CD4-positive, alpha-beta T cell treated with Interferon gamma for 1 hour (primary cell): ENCODE data around the gene PRSS27.
"Not testable (repeated sequence)": the region's sequence is repeated elsewhere in the genome, so short reads cannot be mapped to it uniquely, and the experiment has no call there.

Experiments used
- DNase-seq: peaks from one replicate; pipeline ENCODE4 v3.0.0-alpha.2; 2020

The PRSS27 gene

DNA sequence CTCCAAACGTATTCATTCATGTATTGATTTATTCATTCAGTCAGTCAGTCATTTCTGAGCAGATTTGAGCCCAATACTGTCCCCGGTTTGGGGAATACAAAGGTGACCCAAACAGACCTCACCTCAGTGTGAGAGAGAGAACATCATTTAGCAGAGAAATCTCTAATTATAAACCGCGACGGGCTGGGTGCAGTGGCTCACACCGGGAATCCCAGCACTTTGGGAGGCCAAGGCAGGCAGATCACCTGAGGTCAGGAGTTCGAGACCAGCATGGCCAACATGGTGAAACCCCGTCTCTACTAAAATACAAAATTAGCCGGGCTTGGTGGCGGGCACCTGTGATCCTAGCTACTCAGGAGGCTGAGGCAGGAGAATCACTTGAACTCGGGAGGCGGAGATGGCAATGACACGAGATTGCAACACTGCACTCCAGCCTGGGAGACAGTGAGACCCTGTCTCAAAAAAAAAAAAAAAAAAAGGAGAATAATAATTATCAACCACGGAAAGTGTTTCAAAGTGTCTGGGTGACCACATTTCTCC, 1.7 kb upstream of the PRSS27 start:
- DNase-seq = not testable (repeated sequence)

DNA sequence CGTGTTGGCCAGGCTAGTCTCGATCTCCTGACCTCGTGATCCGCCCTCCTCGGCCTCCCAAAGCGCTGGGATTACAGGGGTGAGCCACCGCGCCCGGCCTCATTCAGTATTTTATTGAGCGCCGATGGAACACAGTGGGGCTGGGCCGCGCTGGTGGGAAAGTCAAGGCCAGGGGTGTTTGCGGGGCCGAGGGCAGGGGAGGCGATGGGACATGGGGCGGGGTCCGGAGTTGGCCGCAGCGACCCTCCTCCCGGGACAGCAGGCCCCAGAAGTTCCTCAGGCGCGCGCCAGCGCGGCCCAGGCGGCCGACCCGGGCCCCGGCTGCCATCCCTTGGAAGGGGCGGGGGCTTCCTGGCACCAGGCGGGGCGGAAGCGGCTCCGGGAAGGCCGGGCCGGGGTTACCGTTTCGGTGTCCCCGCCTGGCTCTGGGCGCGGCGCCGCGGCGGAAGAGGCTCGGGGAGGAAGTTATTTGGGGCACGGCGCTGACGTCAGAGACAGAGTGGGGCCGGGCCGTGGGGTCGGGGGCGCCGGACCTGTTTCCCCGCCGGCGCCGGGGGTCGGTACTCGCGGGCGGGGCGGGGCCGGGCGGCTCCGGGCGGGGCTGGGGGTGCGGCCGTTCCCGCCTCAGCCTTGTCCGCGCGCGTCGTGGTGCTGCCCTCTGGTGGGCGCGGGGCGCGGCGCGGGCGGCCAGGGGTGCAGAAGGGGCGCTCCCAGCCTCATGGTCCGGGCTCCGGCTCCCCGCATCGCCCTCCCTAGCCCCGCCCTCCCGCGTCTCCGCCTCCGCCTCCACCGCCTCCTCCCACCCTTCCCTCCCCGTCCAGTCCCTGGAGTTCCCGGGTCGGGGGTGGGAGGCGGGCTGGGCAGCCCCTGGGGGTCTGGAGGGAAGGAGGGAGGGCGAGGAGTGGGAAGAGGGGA, 952 bp upstream of the PRSS27 start:
- DNase-seq = peak; percentile 89

DNA sequence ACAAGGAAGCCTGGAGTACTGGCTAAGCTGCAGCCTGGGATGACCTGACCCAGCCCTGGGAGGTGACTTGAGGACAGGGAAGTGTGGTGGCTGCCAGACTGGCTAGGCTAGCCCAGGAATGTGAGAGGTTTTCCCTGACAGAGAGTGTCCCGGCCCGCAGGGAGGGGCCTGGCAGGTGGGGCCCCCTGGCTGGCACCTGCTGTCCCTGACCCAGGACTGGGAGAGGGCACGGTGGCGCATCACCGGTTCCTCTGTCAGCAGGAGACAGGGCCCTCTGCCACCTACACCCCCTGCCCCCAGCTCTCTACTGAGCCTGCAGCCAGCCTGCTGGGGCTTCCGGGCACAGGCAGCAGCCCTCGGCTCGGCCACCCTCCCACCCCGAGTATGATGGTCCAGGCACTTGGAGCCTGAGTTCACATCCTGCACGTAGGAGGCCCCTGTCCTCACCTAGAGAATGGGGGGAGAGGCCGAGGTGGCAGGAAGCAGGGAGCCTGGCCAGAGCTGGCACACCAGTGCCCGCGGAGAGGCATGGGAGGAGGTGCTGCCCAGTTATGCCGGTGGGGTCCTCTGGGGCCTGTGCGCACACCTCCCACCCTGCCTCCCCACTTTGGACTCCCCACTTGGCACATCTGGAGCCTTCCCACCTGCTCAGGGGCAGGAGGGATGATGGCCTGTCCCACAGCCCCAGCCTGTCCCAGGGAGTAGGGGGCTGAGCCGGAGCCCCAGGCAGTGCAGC, 528 bp downstream of the PRSS27 start:
- no peak for DNase-seq

DNA sequence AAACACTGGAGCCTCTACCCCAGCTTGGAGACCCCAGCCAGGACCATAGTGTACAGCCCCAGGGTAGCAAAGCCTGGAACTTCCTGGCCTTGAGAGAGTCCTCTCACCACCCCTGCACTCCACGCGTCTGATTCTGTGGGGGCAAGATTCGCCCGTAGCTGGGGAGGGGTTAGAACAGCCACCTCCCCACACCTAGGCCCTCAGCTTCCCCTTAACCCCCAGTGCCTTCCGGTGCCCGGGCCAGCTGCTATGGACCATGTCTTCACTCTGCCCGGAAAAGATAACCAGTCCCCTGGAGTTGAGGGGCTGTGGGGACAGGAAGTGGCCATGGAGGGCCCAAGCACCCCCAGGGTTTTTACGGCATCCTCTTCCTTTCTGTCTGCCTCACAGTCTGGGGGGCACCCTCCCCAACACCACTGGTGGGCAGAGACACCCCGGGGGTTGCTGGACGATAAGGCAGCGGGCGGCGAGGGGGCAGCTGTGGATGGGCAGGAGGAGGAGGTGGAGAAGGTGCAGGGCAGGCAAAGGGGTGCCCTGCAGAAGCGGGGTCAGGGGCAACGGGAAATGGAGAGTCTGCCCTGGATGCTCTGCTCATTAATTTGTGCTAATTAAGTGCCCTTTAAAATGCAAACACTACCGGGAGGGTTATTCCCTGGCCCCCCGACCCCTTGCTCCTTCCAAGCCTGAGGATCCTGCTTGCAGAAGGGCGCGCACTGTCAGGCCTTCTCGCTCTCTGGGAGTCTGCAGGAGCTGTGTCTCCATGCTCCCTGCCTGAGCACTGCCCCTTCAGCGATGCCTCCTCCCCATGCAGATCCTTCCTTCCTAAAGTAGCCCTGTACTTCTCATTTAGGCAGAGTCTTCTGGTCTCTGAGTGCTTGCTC, 2.4 kb downstream of the PRSS27 start:
- no peak for DNase-seq

DNA sequence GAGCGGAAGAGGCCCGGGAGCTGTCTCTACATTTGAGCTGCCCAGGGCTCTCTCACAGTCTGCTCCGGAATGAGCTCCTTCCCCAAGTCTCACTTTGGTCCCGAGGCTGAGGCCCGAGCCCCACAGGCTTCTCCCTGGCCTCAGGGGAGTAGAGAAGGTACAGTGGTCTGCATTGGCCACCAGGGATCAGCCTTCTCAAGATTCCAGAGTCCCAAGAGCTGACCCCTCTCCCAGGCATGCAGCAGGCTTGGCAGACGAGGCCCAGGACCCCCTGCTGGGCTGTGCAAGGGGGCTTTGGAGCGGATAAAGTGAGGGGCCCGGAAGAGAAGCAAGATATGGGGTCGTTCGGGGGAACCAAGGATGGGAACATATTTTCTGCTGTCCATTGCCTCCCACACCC, 3.1 kb downstream of the PRSS27 start:
- DNase-seq = no peak

DNA sequence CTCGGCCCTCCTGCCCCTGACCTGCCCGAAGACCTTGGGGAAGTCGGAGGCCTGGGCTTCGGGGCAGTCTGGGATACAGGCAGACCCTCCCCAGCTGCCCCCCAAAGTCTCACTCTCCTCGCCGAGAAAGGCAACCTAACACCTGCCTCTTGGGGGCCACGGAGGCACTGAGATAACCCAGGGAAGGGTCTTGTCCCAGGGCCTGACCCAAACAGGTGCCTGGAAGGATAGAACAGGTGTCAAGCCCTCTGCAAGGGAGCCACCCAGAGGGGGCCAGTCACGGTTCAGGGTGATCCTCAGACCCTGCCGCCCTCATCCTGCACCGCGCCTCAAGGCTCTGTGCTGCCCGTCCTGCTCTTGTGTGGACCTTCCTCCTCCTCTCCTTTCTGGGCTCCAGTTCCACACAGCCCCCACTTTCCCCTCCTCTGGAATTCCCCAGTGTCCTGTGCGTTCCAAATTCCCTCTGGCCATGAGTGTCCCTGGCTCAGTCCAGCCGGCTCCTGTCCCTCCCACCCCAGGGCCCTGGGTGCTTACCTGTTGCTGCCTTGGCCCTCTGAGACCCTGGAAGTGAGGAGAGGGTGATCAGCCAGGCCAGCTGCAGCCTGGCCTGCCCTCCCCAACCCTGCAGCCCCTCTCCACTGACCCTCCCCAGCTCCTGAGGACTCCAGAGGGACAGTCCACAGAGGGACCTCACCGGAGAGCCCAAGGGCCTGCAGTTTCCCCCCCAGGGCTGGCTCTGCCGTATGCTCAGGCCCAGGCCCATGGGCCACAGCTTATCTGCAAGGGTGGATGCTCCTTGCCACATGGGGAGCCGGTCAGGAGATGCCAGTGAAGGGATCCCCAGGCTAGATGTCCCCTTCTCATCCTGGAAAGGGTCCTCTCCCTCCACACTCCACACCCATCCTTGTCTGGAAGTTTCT, 3.8 kb downstream of the PRSS27 start:
- DNase-seq = no peak

DNA sequence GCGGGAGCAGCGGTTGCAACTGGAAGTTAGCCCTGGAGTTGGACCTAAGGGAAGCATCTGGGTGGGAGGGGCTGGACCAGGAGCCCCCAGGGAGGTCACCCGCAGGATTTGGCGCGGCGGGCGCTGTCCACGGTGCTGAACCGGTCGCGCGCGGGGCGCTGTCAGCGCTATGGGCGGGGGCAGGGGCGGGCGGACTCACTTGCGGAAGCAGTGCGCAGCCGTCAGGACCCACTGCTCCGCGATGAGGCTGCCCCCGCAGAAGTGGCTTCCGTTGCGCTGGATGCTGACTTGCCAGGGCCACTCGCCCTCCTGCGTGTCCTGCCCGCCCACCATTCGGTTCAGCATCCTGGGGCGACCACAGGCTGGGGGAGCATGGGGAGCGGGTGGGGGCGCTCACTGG, 4.5 kb downstream of the PRSS27 start:
- DNase-seq = peak; percentile 77

DNA sequence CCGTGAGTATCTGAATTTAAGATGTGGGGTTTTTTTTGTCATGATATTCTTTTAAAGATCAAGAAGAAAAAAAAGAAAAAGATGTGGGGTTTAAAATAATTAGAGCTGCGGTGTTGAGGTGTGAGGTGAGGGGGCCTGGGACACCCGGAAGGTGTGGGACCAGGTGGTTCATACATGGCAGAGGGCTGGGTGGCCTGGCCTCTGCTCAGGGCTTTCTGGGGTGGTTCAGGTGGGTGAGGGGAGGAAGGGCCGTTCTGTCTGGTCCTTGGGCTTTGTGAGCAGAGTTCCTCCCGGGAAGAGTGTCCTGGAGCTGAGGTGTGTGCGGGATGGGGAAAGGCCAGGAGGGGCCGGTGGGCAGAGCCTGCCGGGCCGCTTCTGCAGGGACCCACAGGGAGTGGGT, 5.0 kb downstream of the PRSS27 start:
- no peak for DNase-seq

DNA sequence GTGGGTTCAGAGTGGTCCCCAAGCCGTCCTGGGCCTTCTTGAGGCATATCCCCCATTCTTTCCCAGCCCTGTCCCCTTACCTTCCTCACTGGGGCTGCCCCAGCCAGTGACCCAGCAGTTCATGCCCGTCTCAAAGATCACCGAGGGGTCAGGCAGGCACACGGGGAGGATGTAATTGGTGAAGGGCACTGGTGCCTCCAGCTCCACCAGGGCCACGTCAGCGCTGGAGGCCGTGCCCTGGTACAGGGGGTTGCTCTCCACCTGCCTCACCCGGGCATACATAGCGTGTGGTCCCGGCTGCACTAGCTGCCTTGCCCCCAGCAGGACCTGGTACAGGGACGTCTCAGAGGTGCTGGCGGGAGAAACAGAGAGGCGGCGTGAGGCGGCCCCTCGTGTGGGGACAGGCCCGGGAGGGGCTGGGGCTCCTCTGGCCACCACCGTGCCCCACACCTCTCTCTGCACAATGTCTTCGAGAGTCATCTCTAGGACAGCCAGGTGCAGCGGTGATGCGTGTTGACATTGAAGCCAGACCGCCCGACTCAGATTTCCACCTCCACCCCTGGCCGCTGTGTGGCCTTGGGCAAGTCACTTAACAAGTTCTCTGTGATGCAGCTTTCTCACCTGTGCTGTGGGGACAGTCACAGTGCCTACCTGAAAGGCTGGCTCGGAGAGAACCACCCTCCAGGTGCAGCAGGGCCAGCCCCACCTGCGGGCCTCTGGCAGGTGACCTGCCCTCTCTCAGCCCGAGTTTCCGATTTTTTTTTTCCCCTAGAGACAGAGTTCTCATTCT, 5.8 kb downstream of the PRSS27 start:
- DNase-seq = no peak

DNA sequence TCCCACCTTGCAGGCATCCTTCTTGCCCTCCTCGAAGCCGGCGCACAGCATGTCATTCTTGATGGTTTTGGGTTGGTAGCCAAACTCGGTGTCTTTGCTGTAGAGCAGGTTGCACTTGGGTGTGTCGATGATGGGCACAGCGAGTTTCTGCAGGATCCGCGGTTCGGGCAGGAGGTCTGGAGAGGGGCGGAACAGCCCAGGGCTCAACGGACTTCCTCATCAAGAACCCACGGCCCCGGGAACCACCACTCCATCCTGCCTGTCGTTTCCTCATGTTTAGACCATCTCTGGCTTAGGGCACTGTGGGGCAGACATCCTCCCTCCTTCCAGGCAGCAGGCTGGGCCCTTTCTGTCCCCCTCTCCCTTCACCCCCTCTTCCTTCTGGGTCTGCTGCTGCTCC, 6.5 kb downstream of the PRSS27 start:
- DNase-seq = no peak

DNA sequence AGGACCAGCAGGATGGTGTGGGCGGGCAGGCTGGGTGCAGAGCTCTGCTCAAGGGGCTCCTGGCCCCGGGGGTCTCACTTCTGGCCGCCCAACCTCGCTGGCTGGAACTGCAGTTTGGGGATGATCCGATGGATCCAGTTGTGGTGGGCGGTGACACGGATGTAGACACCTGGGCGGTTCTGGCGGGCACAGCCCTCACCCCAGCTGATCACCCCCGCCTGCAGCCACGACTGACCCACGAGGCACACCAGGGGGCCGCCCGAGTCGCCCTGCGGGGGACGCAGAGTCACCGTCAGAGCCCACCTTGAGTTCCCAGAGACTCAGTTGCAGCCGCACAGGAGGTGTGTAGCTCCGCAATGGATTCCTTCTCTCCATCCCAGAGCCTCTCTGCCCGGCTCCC, 7.5 kb downstream of the PRSS27 start:
- no peak for DNase-seq

DNA sequence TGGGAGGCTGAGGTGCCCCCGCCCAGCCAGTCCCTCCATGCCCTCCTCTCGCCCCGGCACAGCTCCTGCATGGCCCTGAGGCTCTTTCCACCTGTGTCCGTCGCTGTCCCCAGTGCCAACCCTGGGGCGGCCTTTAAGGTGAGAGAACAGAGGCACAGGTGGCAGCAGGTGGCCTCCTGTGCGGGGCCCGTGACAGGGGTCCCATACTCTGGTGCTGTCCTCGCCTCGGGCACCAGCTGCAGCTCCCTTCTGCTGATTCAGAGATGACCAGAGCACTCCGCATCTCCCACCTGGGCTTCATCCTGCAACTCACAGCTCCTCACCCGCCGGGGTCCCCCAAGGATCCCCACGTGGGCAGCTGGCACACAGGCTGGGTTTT, 8.0 kb downstream of the PRSS27 start:
- DNase-seq = no peak

DNA sequence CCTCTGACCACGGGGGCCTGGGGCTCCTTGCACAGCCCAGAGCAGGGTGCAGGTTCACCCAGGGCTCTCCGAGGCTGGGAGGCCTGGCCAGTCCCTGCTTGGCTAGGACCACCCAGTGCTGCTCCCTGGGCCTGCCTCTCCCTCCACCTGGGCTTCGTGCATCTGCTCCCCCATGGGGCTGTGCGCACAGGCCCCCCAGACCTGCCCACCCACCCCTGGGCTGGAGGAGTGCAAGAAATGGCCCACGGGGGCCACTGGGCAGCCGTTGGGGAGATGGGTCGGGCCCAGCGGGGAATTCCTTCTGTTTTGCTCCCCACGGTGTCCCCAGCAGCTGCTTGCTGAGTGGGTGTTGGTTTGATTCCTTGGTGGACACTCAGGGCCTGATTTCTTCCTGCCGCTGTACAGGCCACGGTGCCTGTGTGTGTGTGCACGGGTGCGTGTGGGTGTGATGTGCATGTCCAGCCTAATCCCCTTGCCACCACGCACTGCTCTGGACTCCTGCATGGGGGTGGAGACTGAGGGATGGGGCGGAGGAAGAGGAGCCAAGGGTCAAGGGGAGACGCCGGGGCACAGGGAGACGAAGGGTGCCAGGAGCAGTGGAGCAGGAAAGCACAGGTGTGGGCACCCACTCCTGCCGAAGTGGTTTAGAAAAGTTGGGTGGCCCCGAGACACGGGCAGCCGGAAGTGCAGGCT, 8.5 kb downstream of the PRSS27 start:
- no peak for DNase-seq

DNA sequence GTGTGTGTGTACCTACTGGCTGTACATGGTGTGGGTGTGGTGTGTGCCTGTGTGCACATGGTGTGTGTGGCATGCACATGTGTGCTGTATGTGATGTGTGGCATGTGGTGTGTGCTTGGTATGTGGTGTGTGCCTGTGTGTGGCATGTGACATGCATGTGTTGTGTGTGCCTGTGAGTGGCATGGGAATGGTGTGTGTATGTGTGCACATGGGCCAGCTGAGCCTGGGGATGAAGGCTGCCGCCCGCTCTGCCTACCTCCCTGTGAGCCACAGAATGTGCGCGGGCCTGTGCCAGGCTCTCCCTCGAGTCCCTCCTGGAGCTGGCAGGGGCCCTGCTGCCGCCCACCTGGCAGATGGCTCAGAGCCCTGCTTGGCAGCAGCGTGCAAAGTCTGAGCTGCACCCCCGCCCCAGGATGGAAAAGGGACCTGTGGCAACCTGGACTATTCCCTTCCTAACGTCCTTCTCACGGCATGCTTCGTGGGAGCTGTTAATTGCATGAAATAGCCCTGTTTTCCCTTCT, 9.3 kb downstream of the PRSS27 start:
- DNase-seq = no peak

DNA sequence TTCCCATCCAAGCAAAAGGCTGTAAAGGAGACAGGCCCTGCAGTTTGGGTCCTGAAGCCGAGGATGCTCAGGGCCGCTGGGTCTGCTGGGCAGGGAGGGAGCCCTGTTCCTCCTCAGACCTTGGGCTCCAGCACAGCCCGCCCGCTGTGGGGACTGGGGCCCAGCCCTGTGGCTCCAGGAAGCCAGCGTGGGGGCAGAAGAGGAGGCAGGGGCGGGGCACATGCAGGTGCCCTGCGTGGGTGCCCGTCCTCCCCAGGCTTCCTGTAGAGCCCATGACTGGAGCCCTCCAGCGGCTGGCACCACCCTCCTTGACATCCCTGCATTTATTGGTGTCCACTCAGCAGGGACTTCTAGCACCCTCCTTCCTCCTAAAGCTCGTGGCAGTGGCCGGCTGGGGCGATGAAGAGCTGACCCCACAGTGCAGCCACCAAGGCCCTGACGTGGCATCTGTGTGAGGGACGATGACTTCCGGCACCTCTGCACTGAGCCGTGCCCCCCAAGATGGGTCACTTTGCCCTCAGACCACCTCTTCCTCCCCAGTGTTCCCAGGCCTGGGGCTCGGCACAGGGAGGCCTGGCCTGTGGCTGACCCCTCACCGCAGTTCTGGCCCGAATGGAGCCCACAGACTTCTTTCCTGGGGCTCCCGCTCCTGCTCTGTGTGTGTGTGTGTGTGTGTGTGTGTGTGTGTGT, 9.9 kb downstream of the PRSS27 start:
- no peak for DNase-seq

DNA sequence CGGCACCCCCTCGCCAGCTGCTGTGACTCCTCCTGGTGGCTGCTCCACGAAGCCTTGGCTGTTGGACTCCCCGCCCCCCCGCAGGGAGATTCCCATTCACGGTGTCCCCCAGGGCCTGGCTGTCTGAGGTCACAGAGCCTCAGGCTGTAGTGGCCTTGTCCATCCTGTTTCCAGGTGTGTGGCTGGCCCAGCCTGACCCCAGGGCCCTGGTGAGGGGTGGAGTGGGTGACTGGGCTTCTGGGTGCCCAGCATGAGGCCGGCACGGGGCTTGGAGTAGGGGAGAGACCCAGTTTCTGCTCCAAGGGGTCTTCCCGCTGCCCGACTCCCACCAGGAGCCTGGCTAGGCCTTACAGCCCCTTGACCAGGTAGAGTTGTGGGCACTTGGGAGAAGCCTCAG, 10.4 kb downstream of the PRSS27 start:
- DNase-seq = no peak

DNA sequence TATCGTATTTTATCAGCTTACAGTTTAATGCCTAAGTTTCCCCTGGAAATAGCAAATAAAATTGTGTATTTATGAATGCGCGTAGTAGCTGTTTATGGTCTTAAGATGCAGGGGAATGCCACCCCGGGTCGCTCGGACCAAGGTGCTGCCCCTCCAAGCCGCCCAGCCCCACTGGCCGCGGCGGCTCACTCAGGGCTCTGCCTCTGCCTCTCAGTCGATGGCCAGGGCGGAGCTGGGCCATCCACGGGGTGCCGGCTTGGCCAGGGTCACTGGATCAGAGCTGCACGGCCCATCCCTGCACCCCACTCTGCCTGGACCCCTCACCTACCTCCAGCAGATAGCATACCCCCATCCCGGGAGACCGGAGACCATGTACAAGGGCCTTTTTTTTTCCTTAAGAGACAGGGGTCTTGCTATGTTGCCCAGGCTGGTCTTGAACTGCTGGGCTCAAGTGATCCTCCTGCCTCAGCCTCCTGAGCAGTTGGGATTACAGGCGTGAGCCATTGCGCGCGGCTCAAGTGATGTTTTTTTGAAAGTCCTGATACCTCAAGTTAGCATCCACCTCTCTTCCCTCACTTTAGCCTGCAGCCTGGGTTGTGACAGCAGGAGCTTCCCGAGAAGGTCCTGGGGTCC, 11.0 kb downstream of the PRSS27 start:
- no peak for DNase-seq

DNA sequence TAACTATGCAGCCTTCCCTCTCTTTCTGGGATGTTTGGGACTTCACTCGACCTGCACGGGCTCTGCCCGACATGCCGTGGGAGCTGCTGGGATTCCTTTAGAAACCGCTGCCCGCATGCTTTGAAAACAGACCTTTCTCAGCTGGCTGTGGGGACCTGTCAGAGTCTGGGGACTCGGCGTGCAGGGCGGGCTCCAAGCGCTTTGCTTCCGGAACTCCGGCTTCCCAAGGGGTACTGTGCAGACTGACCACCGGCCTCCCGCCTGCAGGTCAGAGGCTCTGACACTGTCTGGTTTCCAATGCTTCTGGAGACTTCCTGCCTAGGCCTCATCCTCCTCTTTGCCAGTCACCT, 11.8 kb downstream of the PRSS27 start:
- no peak for DNase-seq
